Measurements from ENCODE around the gene NEO1.

- TF ChIP-seq CTCF (IDR thresholded peaks at IDR 0.05; ENCODE audit: borderline replicate concordance, extremely low read depth, low read length, poor library complexity, severe bottlenecking) (no peak), EZH2 (IDR thresholded peaks at IDR 0.05; ENCODE audit: borderline replicate concordance, low read depth, low read length, severe bottlenecking) (no peak)
These were observed 284.5 kb downstream of the NEO1 start for GRCh38 chr15:73336756-73337155.
